GM23338 (cell line): Measurements from ENCODE around the gene MLLT3. TPM values are rescaled to one million over a fixed set of nuclear protein-coding genes. Genes with fewer than 3 reads are reported as not detected.

Source experiments
- ATAC-seq: fragments of 200-7000 bp; cut with Tn5 transposase; 3 replicates; pipeline ENCODE4 v1.9.1; 2020
- DNase-seq: peaks from one replicate; pipeline ENCODE4 v3.0.0-alpha.2; 2015; ENCODE audit warnings: low spot score
- H2AFZ ChIP-seq: fragments of 200-600 bp; sonication (generic); 2 replicates; pipeline ENCODE4 v1.8.0; 2016; ENCODE audit warnings: antibody characterized with exemption, mild to moderate bottlenecking, moderate library complexity
- H3F3A ChIP-seq: fragments of 200-600 bp; sonication (generic); replicated peaks from 2 replicates; pipeline ENCODE4 v1.8.0; 2017; ENCODE audit warnings: antibody characterized with exemption, mixed run types, low read depth
- H3K27ac ChIP-seq: fragments of 200-600 bp; sonication (generic); 2 replicates; pipeline ENCODE4 v1.6.1; 2016; ENCODE audit warnings: low read depth
- H3K27me3 ChIP-seq: fragments of 200-600 bp; sonication (generic); 2 replicates; pipeline ENCODE4 v1.8.0; 2016; ENCODE audit warnings: mild to moderate bottlenecking, mixed run types, moderate library complexity; ENCODE audit not compliant: insufficient read depth
- H3K36me3 ChIP-seq: fragments of 200-600 bp; sonication (generic); 2 replicates; pipeline ENCODE4 v1.8.0; 2016; ENCODE audit warnings: mild to moderate bottlenecking; ENCODE audit not compliant: insufficient read depth
- H3K4me1 ChIP-seq: fragments of 200-600 bp; sonication (generic); 2 replicates; pipeline ENCODE4 v1.8.0; 2016; ENCODE audit warnings: mild to moderate bottlenecking, moderate library complexity; ENCODE audit not compliant: insufficient read depth
- H3K4me2 ChIP-seq: fragments of 200-600 bp; sonication (generic); 2 replicates; pipeline ENCODE4 v1.7.1; 2017; ENCODE audit warnings: mixed run types
- H3K4me3 ChIP-seq: fragments of 200-600 bp; sonication (generic); 2 replicates; pipeline ENCODE4 v1.6.1; 2016; ENCODE audit warnings: mixed run types
- H3K79me2 ChIP-seq: fragments of 200-600 bp; sonication (generic); replicated peaks from 2 replicates; pipeline ENCODE4 v1.8.0; 2017; ENCODE audit warnings: mild to moderate bottlenecking; ENCODE audit not compliant: insufficient read depth
- H3K9me2 ChIP-seq: fragments of 200-600 bp; sonication (generic); 2 replicates; pipeline ENCODE4 v1.8.0; 2017; ENCODE audit not compliant: insufficient read depth
- H4K20me1 ChIP-seq: fragments of 200-600 bp; sonication (generic); replicated peaks from 2 replicates; pipeline ENCODE4 v1.8.0; 2017; ENCODE audit warnings: mild to moderate bottlenecking; ENCODE audit not compliant: insufficient read depth
- H3K27ac Mint-ChIP-seq: 2 replicates; pipeline ENCODE4 v1.8.0; 2020; ENCODE audit warnings: inconsistent platforms, mild to moderate bottlenecking, moderate library complexity, mixed read lengths
- H3K27me3 Mint-ChIP-seq: 3 replicates; pipeline ENCODE4 v1.8.0; 2022; ENCODE audit warnings: low read depth, mild to moderate bottlenecking, moderate library complexity, mixed read lengths, inconsistent platforms; ENCODE audit not compliant: insufficient read depth, poor library complexity
- H3K36me3 Mint-ChIP-seq: 3 replicates; pipeline ENCODE4 v1.8.0; 2021; ENCODE audit warnings: low read depth, mild to moderate bottlenecking, inconsistent platforms, moderate library complexity, mixed read lengths
- H3K4me1 Mint-ChIP-seq: 3 replicates; pipeline ENCODE4 v1.8.0; 2020; ENCODE audit warnings: mild to moderate bottlenecking, inconsistent platforms, mixed read lengths
- H3K4me3 Mint-ChIP-seq: 3 replicates; pipeline ENCODE4 v1.8.0; 2021; ENCODE audit warnings: moderate library complexity, mild to moderate bottlenecking, inconsistent platforms, mixed read lengths
- H3K9me3 Mint-ChIP-seq: 3 replicates; pipeline ENCODE4 v1.8.0; 2020; ENCODE audit warnings: moderate library complexity, mild to moderate bottlenecking, inconsistent platforms, mixed read lengths
- CREB1 ChIP-seq: fragments of 250-450 bp; sonication (Bioruptor Pico); IDR thresholded peaks from 2 replicates; pipeline ENCODE4 v1.5.0; 2020; ENCODE audit warnings: low read depth, mild to moderate bottlenecking, moderate library complexity
- EZH2 ChIP-seq: fragments of 200-600 bp; sonication (generic); IDR thresholded peaks from one replicate; pipeline ENCODE4 v1.8.0; 2017; ENCODE audit warnings: antibody characterized with exemption, mild to moderate bottlenecking, low read depth; ENCODE audit not compliant: unreplicated experiment
- EZH2phosphoT487 ChIP-seq: fragments of 200-600 bp; sonication (generic); IDR thresholded peaks from one replicate; pipeline ENCODE4 v1.8.1; 2018; ENCODE audit warnings: antibody characterized with exemption; ENCODE audit not compliant: unreplicated experiment
- JUNB ChIP-seq: IDR thresholded peaks from one replicate; pipeline ENCODE4 v1.6.1; 2016; ENCODE audit warnings: antibody characterized with exemption; ENCODE audit not compliant: unreplicated experiment
- NANOG ChIP-seq: IDR thresholded peaks from 2 replicates; pipeline ENCODE4 v1.6.1; 2016; ENCODE audit warnings: antibody characterized with exemption, borderline replicate concordance
- POLR2AphosphoS5 ChIP-seq: IDR thresholded peaks from 2 replicates; pipeline ENCODE4 v1.6.1; 2016; ENCODE audit warnings: antibody characterized with exemption, low read depth
- STAT1 ChIP-seq: IDR thresholded peaks from one replicate; pipeline ENCODE4 v1.6.1; 2016; ENCODE audit warnings: antibody characterized with exemption; ENCODE audit not compliant: unreplicated experiment
- ZNF114 ChIP-seq: fragments of 250-450 bp; sonication (Bioruptor Pico); IDR thresholded peaks from 2 replicates; pipeline ENCODE4 v1.5.0; 2020; ENCODE audit warnings: mild to moderate bottlenecking, moderate library complexity
- ZNF331 ChIP-seq: fragments of 250-450 bp; sonication (Bioruptor Pico); IDR thresholded peaks from 2 replicates; pipeline ENCODE4 v1.5.0; 2020; ENCODE audit warnings: low read depth, mild to moderate bottlenecking, moderate library complexity
- polyA plus RNA-seq: library from polyadenylated mRNA; unstranded; fragments of >200 nt; fragmentation: Nextera tagmentation; extraction: Ambion mirVana; gene quantifications from 2 replicates; pipeline ENCODE4 v1.2.1, GENCODE V29; 2016
- total RNA-seq: library from RNA; depleted of rRNA; stranded (reverse); fragments of >200 nt; shearing (Covaris generic); gene quantifications from 2 replicates; pipeline ENCODE4 v1.2.3, GENCODE V29; 2014
- TF ChIP-seq, protein P1 (sequence below): IDR thresholded peaks from one replicate; pipeline ENCODE4 v1.6.1; 2018; ENCODE audit warnings: antibody characterized with exemption; ENCODE audit not compliant: unreplicated experiment
- TF ChIP-seq, protein P2 (sequence below): IDR thresholded peaks from 2 replicates; pipeline ENCODE4 v1.6.1; 2016; ENCODE audit warnings: antibody characterized with exemption
- TF ChIP-seq, protein P3 (sequence below): fragments of 250-450 bp; sonication (Bioruptor Pico); IDR thresholded peaks from 2 replicates; pipeline ENCODE4 v1.5.0; 2020; ENCODE audit warnings: mild to moderate bottlenecking, moderate library complexity
- TF ChIP-seq, protein P4 (sequence below), 2 experiments: fragments of 200-600 bp in 1 of 2; sonication (generic) in 1 of 2; conservative IDR thresholded peaks; 2 replicates each; pipeline versions ENCODE4 v1.5.1 to v1.6.1; 2016 to 2017; ENCODE audit warnings: antibody characterized with exemption in 2 of 2, low read depth in 2 of 2, mild to moderate bottlenecking in 2 of 2, moderate library complexity in 1 of 2

The MLLT3 gene
- total and polyA plus RNA-seq, 2 experiments from 2014 or later: 7.5 to 9.5 TPM

DNA sequence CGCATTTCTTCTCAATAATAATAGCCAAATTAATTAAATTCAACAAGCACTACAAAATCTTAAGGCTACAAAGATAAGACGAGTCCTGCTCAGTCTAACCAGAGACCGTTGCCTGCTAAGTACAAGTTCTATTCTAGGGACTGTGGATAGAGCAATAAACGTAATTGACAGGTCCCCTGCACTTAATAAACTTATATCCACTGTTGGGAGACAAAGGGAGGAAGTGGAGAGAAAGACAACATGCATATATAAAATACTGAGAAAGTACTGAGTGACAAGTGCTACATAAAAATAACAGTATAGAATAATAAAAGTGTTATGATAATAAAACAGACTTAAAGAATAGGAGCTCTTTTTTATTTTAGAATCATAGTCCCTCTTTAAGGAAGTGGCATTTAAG is 158.1 kb downstream of the MLLT3 start:
- no peaks in the 10 kb centered on the region for H4K20me1 ChIP-seq
- no peaks in the 10 kb centered on the region for H3K4me1 ChIP-seq
- H3K4me1 Mint-ChIP-seq: peaks cover 4% of the 10 kb centered on the region; the same call in 2 of the 3 replicates
- H3K79me2 ChIP-seq: no peaks in the 10 kb centered on the region
- H2AFZ ChIP-seq: no peak overlapping the region
- H3K9me2 ChIP-seq: no peaks in the 10 kb centered on the region
- ATAC-seq (no peak), DNase-seq (no peak)
- no peak overlapping the region for H3K27ac Mint-ChIP-seq
- no peaks in the 10 kb centered on the region for H3K27me3 ChIP-seq
- H3K27me3 Mint-ChIP-seq: no peaks in the 10 kb centered on the region
- H3K27ac ChIP-seq: no peak overlapping the region
- H3F3A ChIP-seq: no peaks in the 10 kb centered on the region
- no peaks in the 10 kb centered on the region for H3K36me3 ChIP-seq
- H3K4me3 Mint-ChIP-seq: no peak overlapping the region
- no peak overlapping the region for H3K4me3 ChIP-seq
- no peak overlapping the region for H3K4me2 ChIP-seq
- TF ChIP-seq, protein P1, sequence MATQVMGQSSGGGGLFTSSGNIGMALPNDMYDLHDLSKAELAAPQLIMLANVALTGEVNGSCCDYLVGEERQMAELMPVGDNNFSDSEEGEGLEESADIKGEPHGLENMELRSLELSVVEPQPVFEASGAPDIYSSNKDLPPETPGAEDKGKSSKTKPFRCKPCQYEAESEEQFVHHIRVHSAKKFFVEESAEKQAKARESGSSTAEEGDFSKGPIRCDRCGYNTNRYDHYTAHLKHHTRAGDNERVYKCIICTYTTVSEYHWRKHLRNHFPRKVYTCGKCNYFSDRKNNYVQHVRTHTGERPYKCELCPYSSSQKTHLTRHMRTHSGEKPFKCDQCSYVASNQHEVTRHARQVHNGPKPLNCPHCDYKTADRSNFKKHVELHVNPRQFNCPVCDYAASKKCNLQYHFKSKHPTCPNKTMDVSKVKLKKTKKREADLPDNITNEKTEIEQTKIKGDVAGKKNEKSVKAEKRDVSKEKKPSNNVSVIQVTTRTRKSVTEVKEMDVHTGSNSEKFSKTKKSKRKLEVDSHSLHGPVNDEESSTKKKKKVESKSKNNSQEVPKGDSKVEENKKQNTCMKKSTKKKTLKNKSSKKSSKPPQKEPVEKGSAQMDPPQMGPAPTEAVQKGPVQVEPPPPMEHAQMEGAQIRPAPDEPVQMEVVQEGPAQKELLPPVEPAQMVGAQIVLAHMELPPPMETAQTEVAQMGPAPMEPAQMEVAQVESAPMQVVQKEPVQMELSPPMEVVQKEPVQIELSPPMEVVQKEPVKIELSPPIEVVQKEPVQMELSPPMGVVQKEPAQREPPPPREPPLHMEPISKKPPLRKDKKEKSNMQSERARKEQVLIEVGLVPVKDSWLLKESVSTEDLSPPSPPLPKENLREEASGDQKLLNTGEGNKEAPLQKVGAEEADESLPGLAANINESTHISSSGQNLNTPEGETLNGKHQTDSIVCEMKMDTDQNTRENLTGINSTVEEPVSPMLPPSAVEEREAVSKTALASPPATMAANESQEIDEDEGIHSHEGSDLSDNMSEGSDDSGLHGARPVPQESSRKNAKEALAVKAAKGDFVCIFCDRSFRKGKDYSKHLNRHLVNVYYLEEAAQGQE: no peak
- TF ChIP-seq, protein P2, sequence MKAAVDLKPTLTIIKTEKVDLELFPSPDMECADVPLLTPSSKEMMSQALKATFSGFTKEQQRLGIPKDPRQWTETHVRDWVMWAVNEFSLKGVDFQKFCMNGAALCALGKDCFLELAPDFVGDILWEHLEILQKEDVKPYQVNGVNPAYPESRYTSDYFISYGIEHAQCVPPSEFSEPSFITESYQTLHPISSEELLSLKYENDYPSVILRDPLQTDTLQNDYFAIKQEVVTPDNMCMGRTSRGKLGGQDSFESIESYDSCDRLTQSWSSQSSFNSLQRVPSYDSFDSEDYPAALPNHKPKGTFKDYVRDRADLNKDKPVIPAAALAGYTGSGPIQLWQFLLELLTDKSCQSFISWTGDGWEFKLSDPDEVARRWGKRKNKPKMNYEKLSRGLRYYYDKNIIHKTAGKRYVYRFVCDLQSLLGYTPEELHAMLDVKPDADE: no peak
- no peak for TF ChIP-seq EZH2
- TF ChIP-seq EZH2phosphoT487: no peak
- TF ChIP-seq, protein P3, sequence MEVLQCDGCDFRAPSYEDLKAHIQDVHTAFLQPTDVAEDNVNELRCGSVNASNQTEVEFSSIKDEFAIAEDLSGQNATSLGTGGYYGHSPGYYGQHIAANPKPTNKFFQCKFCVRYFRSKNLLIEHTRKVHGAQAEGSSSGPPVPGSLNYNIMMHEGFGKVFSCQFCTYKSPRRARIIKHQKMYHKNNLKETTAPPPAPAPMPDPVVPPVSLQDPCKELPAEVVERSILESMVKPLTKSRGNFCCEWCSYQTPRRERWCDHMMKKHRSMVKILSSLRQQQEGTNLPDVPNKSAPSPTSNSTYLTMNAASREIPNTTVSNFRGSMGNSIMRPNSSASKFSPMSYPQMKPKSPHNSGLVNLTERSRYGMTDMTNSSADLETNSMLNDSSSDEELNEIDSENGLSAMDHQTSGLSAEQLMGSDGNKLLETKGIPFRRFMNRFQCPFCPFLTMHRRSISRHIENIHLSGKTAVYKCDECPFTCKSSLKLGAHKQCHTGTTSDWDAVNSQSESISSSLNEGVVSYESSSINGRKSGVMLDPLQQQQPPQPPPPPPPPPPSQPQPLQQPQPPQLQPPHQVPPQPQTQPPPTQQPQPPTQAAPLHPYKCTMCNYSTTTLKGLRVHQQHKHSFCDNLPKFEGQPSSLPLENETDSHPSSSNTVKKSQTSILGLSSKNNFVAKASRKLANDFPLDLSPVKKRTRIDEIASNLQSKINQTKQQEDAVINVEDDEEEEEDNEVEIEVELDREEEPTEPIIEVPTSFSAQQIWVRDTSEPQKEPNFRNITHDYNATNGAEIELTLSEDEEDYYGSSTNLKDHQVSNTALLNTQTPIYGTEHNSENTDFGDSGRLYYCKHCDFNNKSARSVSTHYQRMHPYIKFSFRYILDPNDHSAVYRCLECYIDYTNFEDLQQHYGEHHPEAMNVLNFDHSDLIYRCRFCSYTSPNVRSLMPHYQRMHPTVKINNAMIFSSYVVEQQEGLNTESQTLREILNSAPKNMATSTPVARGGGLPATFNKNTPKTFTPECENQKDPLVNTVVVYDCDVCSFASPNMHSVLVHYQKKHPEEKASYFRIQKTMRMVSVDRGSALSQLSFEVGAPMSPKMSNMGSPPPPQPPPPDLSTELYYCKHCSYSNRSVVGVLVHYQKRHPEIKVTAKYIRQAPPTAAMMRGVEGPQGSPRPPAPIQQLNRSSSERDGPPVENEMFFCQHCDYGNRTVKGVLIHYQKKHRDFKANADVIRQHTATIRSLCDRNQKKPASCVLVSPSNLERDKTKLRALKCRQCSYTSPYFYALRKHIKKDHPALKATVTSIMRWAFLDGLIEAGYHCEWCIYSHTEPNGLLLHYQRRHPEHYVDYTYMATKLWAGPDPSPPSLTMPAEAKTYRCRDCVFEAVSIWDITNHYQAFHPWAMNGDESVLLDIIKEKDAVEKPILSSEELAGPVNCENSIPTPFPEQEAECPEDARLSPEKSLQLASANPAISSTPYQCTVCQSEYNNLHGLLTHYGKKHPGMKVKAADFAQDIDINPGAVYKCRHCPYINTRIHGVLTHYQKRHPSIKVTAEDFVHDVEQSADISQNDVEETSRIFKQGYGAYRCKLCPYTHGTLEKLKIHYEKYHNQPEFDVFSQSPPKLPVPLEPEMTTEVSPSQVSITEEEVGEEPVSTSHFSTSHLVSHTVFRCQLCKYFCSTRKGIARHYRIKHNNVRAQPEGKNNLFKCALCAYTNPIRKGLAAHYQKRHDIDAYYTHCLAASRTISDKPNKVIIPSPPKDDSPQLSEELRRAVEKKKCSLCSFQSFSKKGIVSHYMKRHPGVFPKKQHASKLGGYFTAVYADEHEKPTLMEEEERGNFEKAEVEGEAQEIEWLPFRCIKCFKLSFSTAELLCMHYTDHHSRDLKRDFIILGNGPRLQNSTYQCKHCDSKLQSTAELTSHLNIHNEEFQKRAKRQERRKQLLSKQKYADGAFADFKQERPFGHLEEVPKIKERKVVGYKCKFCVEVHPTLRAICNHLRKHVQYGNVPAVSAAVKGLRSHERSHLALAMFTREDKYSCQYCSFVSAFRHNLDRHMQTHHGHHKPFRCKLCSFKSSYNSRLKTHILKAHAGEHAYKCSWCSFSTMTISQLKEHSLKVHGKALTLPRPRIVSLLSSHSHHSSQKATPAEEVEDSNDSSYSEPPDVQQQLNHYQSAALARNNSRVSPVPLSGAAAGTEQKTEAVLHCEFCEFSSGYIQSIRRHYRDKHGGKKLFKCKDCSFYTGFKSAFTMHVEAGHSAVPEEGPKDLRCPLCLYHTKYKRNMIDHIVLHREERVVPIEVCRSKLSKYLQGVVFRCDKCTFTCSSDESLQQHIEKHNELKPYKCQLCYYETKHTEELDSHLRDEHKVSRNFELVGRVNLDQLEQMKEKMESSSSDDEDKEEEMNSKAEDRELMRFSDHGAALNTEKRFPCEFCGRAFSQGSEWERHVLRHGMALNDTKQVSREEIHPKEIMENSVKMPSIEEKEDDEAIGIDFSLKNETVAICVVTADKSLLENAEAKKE (CRISPR knock-in tag): no peak
- TF ChIP-seq CREB1 (CRISPR knock-in tag): no peak
- TF ChIP-seq STAT1: no peak
- TF ChIP-seq, protein P4, sequence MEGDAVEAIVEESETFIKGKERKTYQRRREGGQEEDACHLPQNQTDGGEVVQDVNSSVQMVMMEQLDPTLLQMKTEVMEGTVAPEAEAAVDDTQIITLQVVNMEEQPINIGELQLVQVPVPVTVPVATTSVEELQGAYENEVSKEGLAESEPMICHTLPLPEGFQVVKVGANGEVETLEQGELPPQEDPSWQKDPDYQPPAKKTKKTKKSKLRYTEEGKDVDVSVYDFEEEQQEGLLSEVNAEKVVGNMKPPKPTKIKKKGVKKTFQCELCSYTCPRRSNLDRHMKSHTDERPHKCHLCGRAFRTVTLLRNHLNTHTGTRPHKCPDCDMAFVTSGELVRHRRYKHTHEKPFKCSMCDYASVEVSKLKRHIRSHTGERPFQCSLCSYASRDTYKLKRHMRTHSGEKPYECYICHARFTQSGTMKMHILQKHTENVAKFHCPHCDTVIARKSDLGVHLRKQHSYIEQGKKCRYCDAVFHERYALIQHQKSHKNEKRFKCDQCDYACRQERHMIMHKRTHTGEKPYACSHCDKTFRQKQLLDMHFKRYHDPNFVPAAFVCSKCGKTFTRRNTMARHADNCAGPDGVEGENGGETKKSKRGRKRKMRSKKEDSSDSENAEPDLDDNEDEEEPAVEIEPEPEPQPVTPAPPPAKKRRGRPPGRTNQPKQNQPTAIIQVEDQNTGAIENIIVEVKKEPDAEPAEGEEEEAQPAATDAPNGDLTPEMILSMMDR (conservative IDR thresholded peaks at IDR 0.05; ENCODE audit: low read depth in 2 of 2): no peak
- TF ChIP-seq JUNB: no peak
- no peak for TF ChIP-seq POLR2AphosphoS5
- no peak for TF ChIP-seq ZNF331
- no peak for TF ChIP-seq NANOG
- no peak for TF ChIP-seq ZNF114 (CRISPR knock-in tag)
- no peaks in the 10 kb centered on the region for H3K36me3 Mint-ChIP-seq
- no peaks in the 10 kb centered on the region for H3K9me3 Mint-ChIP-seq
